Ureter (tissue), 1 donor: Measurements from ENCODE around the gene COL16A1. TPM values are rescaled to one million over a fixed set of nuclear protein-coding genes. Genes with fewer than 3 reads are reported as not detected.
A peak's percentile ranks its signal among the peaks of the same experiment; 100 is the strongest.

Source experiments
- DNase-seq: peaks from one replicate; pipeline ENCODE4 v3.0.0-alpha.2; 2020; ENCODE audit warnings: low spot score
- total RNA-seq: library from RNA; stranded (reverse); gene quantifications from one replicate; pipeline ENCODE4 v1.2.4, GENCODE V29; 2023
- donor health status: DM: yes; HTN: yes; CAD: no.

The COL16A1 gene
- total RNA-seq, 1 donor from 2014 or later, result 110 TPM

GRCh38 chr1:31706384-31707058 lies 2.7 kb upstream of the COL16A1 start:
- no peak for DNase-seq

- DNase-seq, result peak; percentile 77
Measured at GRCh38 chr1:31705080-31705866, 1.5 kb upstream of the COL16A1 start.

- DNase-seq, result no peak
Measured at GRCh38 chr1:31704271-31705079, 658 bp upstream of the COL16A1 start.

GRCh38 chr1:31702836-31703404 lies 897 bp downstream of the COL16A1 start:
- no peak for DNase-seq

- DNase-seq, result peak; percentile 94
Measured at GRCh38 chr1:31701091-31701736, 2.6 kb downstream of the COL16A1 start.

GRCh38 chr1:31700468-31701090 lies 3.2 kb downstream of the COL16A1 start:
- no peak for DNase-seq

- DNase-seq, result no peak
Measured at GRCh38 chr1:31699341-31699891, 4.4 kb downstream of the COL16A1 start.

- DNase-seq, result no peak
Measured at GRCh38 chr1:31697369-31697984, 6.3 kb downstream of the COL16A1 start.

GRCh38 chr1:31696242-31696641 lies 7.6 kb downstream of the COL16A1 start:
- DNase-seq, result no peak

- DNase-seq, result no peak
Measured at GRCh38 chr1:31695327-31695726, 8.5 kb downstream of the COL16A1 start.

- DNase-seq, result no peak
Measured at GRCh38 chr1:31694964-31695313, 8.9 kb downstream of the COL16A1 start.

- DNase-seq, result no peak
Measured at GRCh38 chr1:31694069-31694963, 9.5 kb downstream of the COL16A1 start.

GRCh38 chr1:31693231-31693630 lies 10.6 kb downstream of the COL16A1 start:
- no peak for DNase-seq

GRCh38 chr1:31691951-31692350 lies 11.9 kb downstream of the COL16A1 start:
- DNase-seq, result no peak

GRCh38 chr1:31691446-31691845 lies 12.4 kb downstream of the COL16A1 start:
- DNase-seq, result no peak

GRCh38 chr1:31690921-31691320 lies 12.9 kb downstream of the COL16A1 start:
- DNase-seq, result no peak

- DNase-seq, result no peak
Measured at GRCh38 chr1:31689854-31690253, 14.0 kb downstream of the COL16A1 start.

- no peak for DNase-seq
Measured at GRCh38 chr1:31689379-31689778, 14.4 kb downstream of the COL16A1 start.

GRCh38 chr1:31688233-31688918 lies 15.4 kb downstream of the COL16A1 start:
- DNase-seq, result no peak
